ENCODE measurements around the gene SMPD3. TPM values are rescaled to one million over a fixed set of nuclear protein-coding genes. Genes with fewer than 3 reads are reported as not detected.

SMPD3 gene
- total and polyA plus RNA-seq, 9 of the 15 experiments (the other 6 are each of a cell fraction or from before 2014, with no cell fraction given): 0.03 to 1.2 (median 0.18) TPM

DNA sequence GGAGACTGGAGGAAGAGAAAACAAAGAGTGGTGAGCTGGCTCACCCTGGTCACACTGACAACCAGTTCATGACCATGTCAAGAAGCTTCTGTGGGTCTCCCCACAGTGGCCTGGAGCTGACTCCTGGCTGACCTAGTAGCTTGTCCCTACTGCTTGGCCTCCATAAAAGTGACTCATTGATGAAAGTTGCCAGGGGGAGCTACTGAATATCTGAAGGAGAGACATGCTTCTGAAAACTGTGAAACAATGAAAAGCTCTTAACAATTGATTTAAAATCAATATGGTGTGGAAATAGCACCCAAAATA lies 22.0 kb downstream of the SMPD3 start (continued):
- no peak for TF ChIP-seq ZNF282 (CRISPR knock-in tag; IDR thresholded peaks at IDR 0.05)
- no peak for TF ChIP-seq ZNF589 (CRISPR knock-in tag; IDR thresholded peaks at IDR 0.05; ENCODE audit: low read depth)
- no peak for TF ChIP-seq NFIX (CRISPR knock-in tag; IDR thresholded peaks at IDR 0.05; ENCODE audit: low read depth)
- no peak for TF ChIP-seq ZNF445 (CRISPR knock-in tag; IDR thresholded peaks at IDR 0.05; ENCODE audit: low read depth)
- no peak for TF ChIP-seq CC2D1A (IDR thresholded peaks at IDR 0.05)
- TF ChIP-seq KLF10 (CRISPR knock-in tag; IDR thresholded peaks at IDR 0.05): no peak
- TF ChIP-seq SMARCE1 (IDR thresholded peaks at IDR 0.05): no peak
- TF ChIP-seq CHCHD3 (CRISPR knock-in tag; IDR thresholded peaks at IDR 0.05): no peak
- TF ChIP-seq, protein P1, sequence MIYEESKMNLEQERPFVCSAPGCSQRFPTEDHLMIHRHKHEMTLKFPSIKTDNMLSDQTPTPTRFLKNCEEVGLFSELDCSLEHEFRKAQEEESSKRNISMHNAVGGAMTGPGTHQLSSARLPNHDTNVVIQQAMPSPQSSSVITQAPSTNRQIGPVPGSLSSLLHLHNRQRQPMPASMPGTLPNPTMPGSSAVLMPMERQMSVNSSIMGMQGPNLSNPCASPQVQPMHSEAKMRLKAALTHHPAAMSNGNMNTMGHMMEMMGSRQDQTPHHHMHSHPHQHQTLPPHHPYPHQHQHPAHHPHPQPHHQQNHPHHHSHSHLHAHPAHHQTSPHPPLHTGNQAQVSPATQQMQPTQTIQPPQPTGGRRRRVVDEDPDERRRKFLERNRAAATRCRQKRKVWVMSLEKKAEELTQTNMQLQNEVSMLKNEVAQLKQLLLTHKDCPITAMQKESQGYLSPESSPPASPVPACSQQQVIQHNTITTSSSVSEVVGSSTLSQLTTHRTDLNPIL (CRISPR knock-in tag; IDR thresholded peaks at IDR 0.05): no peak
- TF ChIP-seq ZNF695 (CRISPR knock-in tag; IDR thresholded peaks at IDR 0.05): no peak
- TF ChIP-seq JUNB (CRISPR knock-in tag; conservative IDR thresholded peaks at IDR 0.05): no peak
- TF ChIP-seq, protein P2, sequence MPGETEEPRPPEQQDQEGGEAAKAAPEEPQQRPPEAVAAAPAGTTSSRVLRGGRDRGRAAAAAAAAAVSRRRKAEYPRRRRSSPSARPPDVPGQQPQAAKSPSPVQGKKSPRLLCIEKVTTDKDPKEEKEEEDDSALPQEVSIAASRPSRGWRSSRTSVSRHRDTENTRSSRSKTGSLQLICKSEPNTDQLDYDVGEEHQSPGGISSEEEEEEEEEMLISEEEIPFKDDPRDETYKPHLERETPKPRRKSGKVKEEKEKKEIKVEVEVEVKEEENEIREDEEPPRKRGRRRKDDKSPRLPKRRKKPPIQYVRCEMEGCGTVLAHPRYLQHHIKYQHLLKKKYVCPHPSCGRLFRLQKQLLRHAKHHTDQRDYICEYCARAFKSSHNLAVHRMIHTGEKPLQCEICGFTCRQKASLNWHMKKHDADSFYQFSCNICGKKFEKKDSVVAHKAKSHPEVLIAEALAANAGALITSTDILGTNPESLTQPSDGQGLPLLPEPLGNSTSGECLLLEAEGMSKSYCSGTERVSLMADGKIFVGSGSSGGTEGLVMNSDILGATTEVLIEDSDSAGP (CRISPR knock-in tag; IDR thresholded peaks at IDR 0.05): no peak
- TF ChIP-seq COPS2 (conservative IDR thresholded peaks at IDR 0.05): no peak
